ENCODE measurements around the gene KCNG1. TPM values are rescaled to one million over a fixed set of nuclear protein-coding genes. Genes with fewer than 3 reads are reported as not detected.

KCNG1 gene
- total RNA-seq, 1 donor from 2014 or later, result 7.8 TPM

DNA sequence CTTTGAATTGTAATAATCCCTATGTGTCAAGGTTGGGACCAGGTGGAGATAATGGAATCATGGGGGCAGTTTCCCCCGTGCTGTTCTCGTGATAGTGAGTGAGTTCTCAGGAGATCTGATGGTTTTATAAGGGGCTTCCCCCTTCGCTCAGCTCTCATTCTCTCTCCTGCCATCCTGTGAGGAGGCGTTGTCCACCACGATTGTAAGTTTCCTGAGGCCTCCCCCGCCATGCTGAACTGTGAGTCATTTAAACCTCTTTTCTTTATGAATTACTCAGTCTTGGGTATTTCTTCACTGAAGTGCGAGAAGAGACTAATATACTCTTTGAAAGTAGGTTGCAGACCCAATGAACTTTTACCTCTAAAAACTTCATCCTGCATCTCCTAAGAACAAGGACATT, 39.2 kb upstream of the KCNG1 start:
- no peaks in the 10 kb centered on the region for H3K36me3 Mint-ChIP-seq (ENCODE audit: insufficient read depth)
- no peak overlapping the region for H3K4me3 Mint-ChIP-seq (ENCODE audit: low read depth)
- H3K27ac Mint-ChIP-seq, result no peak overlapping the region
- H3K27me3 Mint-ChIP-seq, result peaks cover 13% of the 10 kb centered on the region
- DNase-seq (ENCODE audit: low spot score, unreplicated experiment), result no peak
- TF ChIP-seq, protein P1, sequence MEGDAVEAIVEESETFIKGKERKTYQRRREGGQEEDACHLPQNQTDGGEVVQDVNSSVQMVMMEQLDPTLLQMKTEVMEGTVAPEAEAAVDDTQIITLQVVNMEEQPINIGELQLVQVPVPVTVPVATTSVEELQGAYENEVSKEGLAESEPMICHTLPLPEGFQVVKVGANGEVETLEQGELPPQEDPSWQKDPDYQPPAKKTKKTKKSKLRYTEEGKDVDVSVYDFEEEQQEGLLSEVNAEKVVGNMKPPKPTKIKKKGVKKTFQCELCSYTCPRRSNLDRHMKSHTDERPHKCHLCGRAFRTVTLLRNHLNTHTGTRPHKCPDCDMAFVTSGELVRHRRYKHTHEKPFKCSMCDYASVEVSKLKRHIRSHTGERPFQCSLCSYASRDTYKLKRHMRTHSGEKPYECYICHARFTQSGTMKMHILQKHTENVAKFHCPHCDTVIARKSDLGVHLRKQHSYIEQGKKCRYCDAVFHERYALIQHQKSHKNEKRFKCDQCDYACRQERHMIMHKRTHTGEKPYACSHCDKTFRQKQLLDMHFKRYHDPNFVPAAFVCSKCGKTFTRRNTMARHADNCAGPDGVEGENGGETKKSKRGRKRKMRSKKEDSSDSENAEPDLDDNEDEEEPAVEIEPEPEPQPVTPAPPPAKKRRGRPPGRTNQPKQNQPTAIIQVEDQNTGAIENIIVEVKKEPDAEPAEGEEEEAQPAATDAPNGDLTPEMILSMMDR (IDR thresholded peaks at IDR 0.05; ENCODE audit: unreplicated experiment), result no peak
- H3K4me1 Mint-ChIP-seq (ENCODE audit: low read depth), result peaks cover 3% of the 10 kb centered on the region
- peaks cover 3% of the 10 kb centered on the region for H3K9me3 Mint-ChIP-seq (ENCODE audit: low read depth)

DNA sequence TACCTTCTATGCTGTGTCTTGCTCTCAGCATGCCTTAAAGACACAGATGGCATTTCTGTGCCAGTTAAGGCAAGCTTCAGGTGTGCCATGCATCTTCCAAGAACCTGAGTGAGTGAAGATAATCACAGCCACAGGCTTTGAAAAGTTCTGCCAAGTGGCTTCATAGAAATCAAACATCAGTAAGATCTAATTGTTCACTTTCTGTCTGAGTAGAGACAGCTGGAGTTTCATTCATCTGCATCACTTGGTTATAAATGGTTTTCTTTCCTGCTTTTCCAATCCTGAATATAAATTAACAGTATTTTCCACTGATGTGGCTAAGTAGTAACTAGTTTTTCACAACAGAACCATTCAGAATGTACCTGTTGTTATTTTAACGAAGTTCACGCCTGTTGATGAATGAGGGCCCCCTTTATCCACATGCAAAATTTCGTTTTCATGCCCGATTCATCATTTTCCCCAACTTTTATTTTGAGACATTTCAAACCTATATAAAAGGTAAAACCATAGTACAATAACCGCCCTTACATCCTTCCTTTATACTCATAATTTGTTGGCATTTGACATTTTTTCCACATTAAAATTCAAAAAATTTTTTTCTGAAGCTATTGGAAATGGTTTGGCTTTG, 38.6 kb upstream of the KCNG1 start:
- Mint-ChIP-seq H3K36me3 (ENCODE audit: insufficient read depth) (no peaks in the 10 kb centered on the region), H3K4me3 (ENCODE audit: low read depth) (no peak overlapping the region), H3K9me3 (ENCODE audit: low read depth) (peaks cover 3% of the 10 kb centered on the region), H3K4me1 (ENCODE audit: low read depth) (peaks cover 3% of the 10 kb centered on the region), H3K27ac (no peak overlapping the region), H3K27me3 (peaks cover 13% of the 10 kb centered on the region)
- TF ChIP-seq, protein P1 (IDR thresholded peaks at IDR 0.05; ENCODE audit: unreplicated experiment), result no peak
- no peak for DNase-seq (ENCODE audit: low spot score, unreplicated experiment)

DNA sequence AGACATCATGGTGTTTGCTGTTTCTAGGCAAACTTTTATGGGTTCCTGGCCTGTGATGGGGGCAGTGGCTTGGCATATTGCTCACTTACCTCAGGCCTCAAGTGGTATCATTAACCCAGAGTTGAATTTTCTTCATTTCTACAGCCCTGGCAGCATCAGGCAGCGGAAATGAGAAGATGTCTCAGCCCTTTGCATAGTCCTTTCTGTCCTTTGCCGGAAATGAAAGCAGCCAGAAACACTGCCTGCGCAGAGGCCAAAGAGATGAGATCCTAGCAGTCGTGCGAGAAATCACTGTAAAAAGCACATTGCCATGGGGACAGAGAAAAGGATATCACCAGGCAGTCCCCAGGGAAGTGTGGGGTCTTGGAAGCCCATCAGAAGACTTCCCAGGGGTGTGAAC, 37.4 kb upstream of the KCNG1 start:
- Mint-ChIP-seq H3K27me3 (peaks cover 13% of the 10 kb centered on the region), H3K27ac (no peak overlapping the region)
- DNase-seq (ENCODE audit: low spot score, unreplicated experiment), result no peak

DNA sequence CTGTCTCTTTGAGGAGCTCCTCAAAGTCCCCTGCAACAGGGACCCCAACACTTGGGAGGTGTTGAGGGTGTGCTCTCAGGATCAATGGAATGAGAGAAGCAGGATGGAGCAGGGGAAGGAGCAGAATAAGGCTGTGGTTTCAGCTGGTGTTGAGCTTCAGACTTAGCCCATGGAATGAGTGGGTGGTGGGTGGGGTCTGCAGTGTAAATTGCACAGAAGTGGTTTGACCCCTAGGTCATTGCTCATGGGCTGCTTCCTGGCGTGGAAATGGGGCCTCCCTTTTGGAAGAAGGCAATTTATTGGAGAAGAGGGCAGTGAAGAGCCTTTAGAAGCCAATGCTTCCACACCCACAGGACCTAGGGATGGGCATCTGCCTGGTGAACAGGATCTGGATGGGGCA, 37.0 kb upstream of the KCNG1 start:
- Mint-ChIP-seq H3K27me3 (peaks cover 13% of the 10 kb centered on the region), H3K9me3 (ENCODE audit: low read depth) (no peaks in the 10 kb centered on the region), H3K4me3 (ENCODE audit: low read depth) (no peak overlapping the region), H3K4me1 (ENCODE audit: low read depth) (peaks cover 3% of the 10 kb centered on the region), H3K27ac (no peak overlapping the region), H3K36me3 (ENCODE audit: insufficient read depth) (no peaks in the 10 kb centered on the region)
- no peak for DNase-seq (ENCODE audit: low spot score, unreplicated experiment)
- TF ChIP-seq, protein P1 (IDR thresholded peaks at IDR 0.05; ENCODE audit: unreplicated experiment), result no peak

More for the DNA sequence above, 37.4 kb upstream of the KCNG1 start:
- Mint-ChIP-seq H3K9me3 (ENCODE audit: low read depth) (no peaks in the 10 kb centered on the region), H3K4me1 (ENCODE audit: low read depth) (peaks cover 3% of the 10 kb centered on the region), H3K36me3 (ENCODE audit: insufficient read depth) (no peaks in the 10 kb centered on the region), H3K4me3 (ENCODE audit: low read depth) (no peak overlapping the region)
- TF ChIP-seq, protein P1 (IDR thresholded peaks at IDR 0.05; ENCODE audit: unreplicated experiment), result no peak

DNA sequence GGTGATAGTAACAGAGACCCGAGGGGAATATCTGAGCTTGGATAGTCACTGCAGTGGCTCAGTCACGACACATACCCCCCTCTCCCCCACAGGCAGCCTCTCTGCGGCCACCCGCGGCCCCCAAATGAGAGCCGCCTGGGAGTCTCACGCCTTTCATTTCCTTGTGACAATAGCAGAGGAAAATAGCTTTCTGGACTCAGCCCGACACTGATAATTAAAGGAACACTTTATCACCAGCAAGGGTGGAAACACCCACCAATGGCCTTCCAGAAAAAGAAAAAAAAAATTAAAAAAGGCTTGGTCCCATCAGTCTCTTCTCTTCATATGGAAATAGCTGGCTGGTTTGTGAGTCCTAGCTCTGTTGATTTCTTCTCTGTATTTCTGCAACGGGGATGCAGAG, 35.1 kb upstream of the KCNG1 start:
- peaks cover 17% of the 10 kb centered on the region for H3K27me3 Mint-ChIP-seq
- H3K36me3 Mint-ChIP-seq (ENCODE audit: insufficient read depth), result no peaks in the 10 kb centered on the region
- no peak overlapping the region for H3K4me3 Mint-ChIP-seq (ENCODE audit: low read depth)
- DNase-seq (ENCODE audit: low spot score, unreplicated experiment), result no peak
- H3K27ac Mint-ChIP-seq, result no peak overlapping the region
- no peaks in the 10 kb centered on the region for H3K9me3 Mint-ChIP-seq (ENCODE audit: low read depth)
- TF ChIP-seq, protein P1 (IDR thresholded peaks at IDR 0.05; ENCODE audit: unreplicated experiment), result no peak
- H3K4me1 Mint-ChIP-seq (ENCODE audit: low read depth), result peaks cover 7% of the 10 kb centered on the region

Data from progenitor cell of endocrine pancreas (in vitro differentiated cells).